OCI-LY7 (cell line): ENCODE measurements around the gene KCNC1. TPM values are rescaled to one million over a fixed set of nuclear protein-coding genes. Genes with fewer than 3 reads are reported as not detected.

Experiments
- BruUV-seq: library from RNA; stranded (reverse); fragments of 400-500 nt; replicated peaks from 2 replicates; lab custom pipeline; 2021; lab: Mats Ljungman, UMichigan
- CTCF ChIA-PET: fragments of 300-600 bp; sonication (Branson Sonifier 250); formaldehyde crosslinking; loops from one replicate; lab custom pipeline; 2022; ENCODE audit warnings: antibody characterized with exemption; ENCODE audit not compliant: unreplicated experiment; lab: Charles Lee
- POLR2A ChIA-PET: fragments of 300-600 bp; sonication (Branson Sonifier 250); formaldehyde crosslinking; loops from one replicate; lab custom pipeline; 2022; ENCODE audit warnings: antibody characterized with exemption; lab: Charles Lee
- DNase-seq: peaks from one replicate; pipeline ENCODE4 v3.0.0-alpha.2; 2015; ENCODE audit warnings: low spot score
- H2AFZ ChIP-seq: fragments of 200-600 bp; sonication (generic), shearing (Covaris generic); 2 replicates; pipeline ENCODE4 v1.6.1; 2014; ENCODE audit warnings: mild to moderate bottlenecking, antibody characterized with exemption, low read length, moderate library complexity
- H3K27ac ChIP-seq: fragments of 200-600 bp; sonication (generic); 2 replicates; pipeline ENCODE4 v1.5.1; 2014; ENCODE audit warnings: mixed run types, low read depth, mild to moderate bottlenecking, moderate library complexity, low read length, inconsistent platforms; ENCODE audit not compliant: poor library complexity, severe bottlenecking
- H3K36me3 ChIP-seq: fragments of 200-600 bp; sonication (generic); 2 replicates; pipeline ENCODE4 v1.6.1; 2014; ENCODE audit warnings: mild to moderate bottlenecking, antibody characterized with exemption, low read length, moderate library complexity, mixed read lengths; ENCODE audit not compliant: insufficient read depth
- H3K4me1 ChIP-seq: fragments of 200-600 bp; sonication (generic); 2 replicates; pipeline ENCODE4 v1.5.1; 2014; ENCODE audit warnings: mild to moderate bottlenecking, low read length; ENCODE audit not compliant: insufficient read depth, poor library complexity, severe bottlenecking
- H3K4me2 ChIP-seq: fragments of 200-600 bp; sonication (generic); 2 replicates; pipeline ENCODE4 v1.6.1; 2014; ENCODE audit warnings: mild to moderate bottlenecking, low read length
- H3K4me3 ChIP-seq: fragments of 200-600 bp; sonication (generic); 2 replicates; pipeline ENCODE4 v1.5.1; 2014; ENCODE audit warnings: mild to moderate bottlenecking, low read depth, low read length; ENCODE audit not compliant: poor library complexity, severe bottlenecking
- H3K79me2 ChIP-seq: fragments of 200-600 bp; sonication (generic); 2 replicates; pipeline ENCODE4 v1.6.1; 2016; ENCODE audit warnings: low read depth, mild to moderate bottlenecking, low read length, moderate library complexity, mixed read lengths; ENCODE audit not compliant: insufficient read depth
- H3K9me2 ChIP-seq: fragments of 200-600 bp; sonication (generic); 2 replicates; pipeline ENCODE4 v1.6.1; 2016; ENCODE audit warnings: mild to moderate bottlenecking, low read length, mixed read lengths; ENCODE audit not compliant: insufficient read depth
- H3K9me3 ChIP-seq: fragments of 200-600 bp; sonication (generic); 2 replicates; pipeline ENCODE4 v1.6.1; 2014; ENCODE audit warnings: mild to moderate bottlenecking, mixed run types, low read length, mixed read lengths
- H4K20me1 ChIP-seq: fragments of 200-600 bp; sonication (generic); 2 replicates; pipeline ENCODE4 v1.6.1; 2014; ENCODE audit warnings: mild to moderate bottlenecking, antibody characterized with exemption, low read length, moderate library complexity, mixed read lengths; ENCODE audit not compliant: insufficient read depth
- CTCF ChIP-seq: fragments of 200-600 bp; sonication (generic); conservative IDR thresholded peaks from 2 replicates; pipeline ENCODE4 v1.5.1; 2014; ENCODE audit warnings: mild to moderate bottlenecking, antibody characterized with exemption, low read length, moderate library complexity, mixed read lengths
- EZH2phosphoT487 ChIP-seq: fragments of 200-600 bp; sonication (generic); IDR thresholded peaks from 2 replicates; pipeline ENCODE4 v1.6.1; 2018; ENCODE audit warnings: low read depth, borderline replicate concordance, mild to moderate bottlenecking, mixed run types, antibody characterized with exemption, low read length, moderate library complexity, mixed read lengths
- intact Hi-C: fragments of 100-400 bp; cut with micrococcal nuclease; formaldehyde crosslinking; loops from one replicate; pipeline ENCODE4 v1.10.0; 2022; ENCODE audit not compliant: unreplicated experiment
- total RNA-seq, 2 experiments: library from RNA; depleted of rRNA in 1 of 2; stranded (reverse); fragments of >200 nt in 1 of 2; shearing (Covaris generic) in 1 of 2; gene quantifications; 2 replicates each; pipeline ENCODE4 v1.2.3, GENCODE V29; 2014 to 2022

The KCNC1 gene
- total RNA-seq, 2 experiments from 2014 or later = not detected

DNA sequence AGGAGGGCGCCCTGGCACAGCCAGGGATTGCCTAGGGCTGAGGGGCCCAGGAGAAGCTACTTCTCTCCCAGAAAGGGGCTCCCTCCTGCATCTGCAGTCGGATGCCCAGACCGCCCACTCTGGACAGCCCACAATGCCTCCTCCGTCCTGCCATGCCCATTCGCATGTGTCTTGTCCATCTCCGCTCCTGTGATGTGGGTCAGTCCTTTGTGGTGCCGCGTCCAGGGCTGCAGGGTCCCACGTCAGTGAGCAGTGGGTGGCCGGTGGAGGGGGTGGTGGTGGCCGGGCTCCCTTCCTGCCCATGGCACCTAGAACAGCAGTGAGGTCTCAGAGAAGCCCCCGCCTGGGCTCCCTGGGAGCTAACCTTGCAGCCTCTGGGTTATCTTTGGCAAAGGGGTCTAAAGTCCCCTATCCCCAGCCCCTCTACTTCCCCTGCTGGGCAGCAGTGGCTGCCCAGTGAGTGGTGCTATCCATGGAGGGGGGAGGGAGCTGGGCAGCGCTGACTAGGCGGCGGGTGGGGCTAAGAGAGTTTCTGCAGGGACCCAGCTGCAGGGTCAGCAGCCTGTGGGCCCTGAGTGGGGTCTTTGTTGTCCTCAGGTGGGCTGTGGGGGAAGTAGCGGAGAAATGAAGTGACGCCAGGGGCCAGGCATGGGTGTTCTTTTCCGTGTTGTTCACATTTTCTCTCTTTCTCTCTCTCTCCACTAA, 41.1 kb downstream of the KCNC1 start:
- intact Hi-C loops = no loop called here
- ChIA-PET CTCF (no interaction called here), POLR2A (no interaction called here)
- H3K4me2 ChIP-seq = no peak overlapping the region
- H3K4me3 ChIP-seq = no peak overlapping the region
- no peak overlapping the region for H3K27ac ChIP-seq
- no peak overlapping the region for H2AFZ ChIP-seq
- BruUV-seq = no TSS peak
- no peaks in the 10 kb centered on the region for H3K9me2 ChIP-seq
- H3K36me3 ChIP-seq = no peaks in the 10 kb centered on the region
- TF ChIP-seq EZH2phosphoT487 (no peak), CTCF (no peak)
- H3K9me3 ChIP-seq = no peaks in the 10 kb centered on the region
- no peak for DNase-seq
- H3K4me1 ChIP-seq = no peaks in the 10 kb centered on the region
- H4K20me1 ChIP-seq = no peaks in the 10 kb centered on the region
- no peaks in the 10 kb centered on the region for H3K79me2 ChIP-seq

- Histone ChIP-seq H3K4me1 (no peaks in the 10 kb centered on the region), H3K4me3 (no peak overlapping the region), H3K79me2 (no peaks in the 10 kb centered on the region), H4K20me1 (no peaks in the 10 kb centered on the region), H3K36me3 (no peaks in the 10 kb centered on the region), H3K9me2 (no peaks in the 10 kb centered on the region), H2AFZ (no peak overlapping the region), H3K9me3 (no peaks in the 10 kb centered on the region), H3K27ac (no peak overlapping the region), H3K4me2 (no peak overlapping the region)
- intact Hi-C loops = no loop called here
- ChIA-PET CTCF (no interaction called here), POLR2A (no interaction called here)
- TF ChIP-seq EZH2phosphoT487 (no peak), CTCF (no peak)
- DNase-seq = no peak
- no TSS peak for BruUV-seq
These were observed 41.8 kb downstream of the KCNC1 start for GRCh38 chr11:17776212-17776875.
